Ovary (tissue), 3 donors: ENCODE data around the gene RHBDF1.

Experiments used
- CTCF ChIP-seq, 3 donors: fragments of 450-650 bp in 2 of 3; fragments of 200-600 bp in 1 of 3; IDR thresholded peaks; one replicate each; pipeline versions ENCODE4 v1.5.1 to v1.8.0; 2016 to 2022; ENCODE audit warnings: antibody characterized with exemption in 3 of 3, mild to moderate bottlenecking in 1 of 3
- EP300 ChIP-seq: sonication (generic); formaldehyde crosslinking; IDR thresholded peaks from one replicate; pipeline ENCODE4 v1.6.1; 2017; ENCODE audit warnings: antibody characterized with exemption
- donor health status: DM: no; HTN: no; CAD: no.

- no peak for TF ChIP-seq EP300
- TF ChIP-seq CTCF (IDR thresholded peaks at IDR 0.05): peak in 1 of 3 donors; percentile 19
These were observed 5.5 kb upstream of the RHBDF1 start, which contains the start of gene MPG for GRCh38 chr16:77807-78443.
